SHP77 (cell line): ENCODE results near the gene VEGFB.

Source experiments
- DNase-seq, 2 experiments: peaks; one replicate each; lab custom pipeline; 2025; lab: John Stamatoyannopoulos, UW

VEGFB gene, protein sequence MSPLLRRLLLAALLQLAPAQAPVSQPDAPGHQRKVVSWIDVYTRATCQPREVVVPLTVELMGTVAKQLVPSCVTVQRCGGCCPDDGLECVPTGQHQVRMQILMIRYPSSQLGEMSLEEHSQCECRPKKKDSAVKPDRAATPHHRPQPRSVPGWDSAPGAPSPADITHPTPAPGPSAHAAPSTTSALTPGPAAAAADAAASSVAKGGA

DNA sequence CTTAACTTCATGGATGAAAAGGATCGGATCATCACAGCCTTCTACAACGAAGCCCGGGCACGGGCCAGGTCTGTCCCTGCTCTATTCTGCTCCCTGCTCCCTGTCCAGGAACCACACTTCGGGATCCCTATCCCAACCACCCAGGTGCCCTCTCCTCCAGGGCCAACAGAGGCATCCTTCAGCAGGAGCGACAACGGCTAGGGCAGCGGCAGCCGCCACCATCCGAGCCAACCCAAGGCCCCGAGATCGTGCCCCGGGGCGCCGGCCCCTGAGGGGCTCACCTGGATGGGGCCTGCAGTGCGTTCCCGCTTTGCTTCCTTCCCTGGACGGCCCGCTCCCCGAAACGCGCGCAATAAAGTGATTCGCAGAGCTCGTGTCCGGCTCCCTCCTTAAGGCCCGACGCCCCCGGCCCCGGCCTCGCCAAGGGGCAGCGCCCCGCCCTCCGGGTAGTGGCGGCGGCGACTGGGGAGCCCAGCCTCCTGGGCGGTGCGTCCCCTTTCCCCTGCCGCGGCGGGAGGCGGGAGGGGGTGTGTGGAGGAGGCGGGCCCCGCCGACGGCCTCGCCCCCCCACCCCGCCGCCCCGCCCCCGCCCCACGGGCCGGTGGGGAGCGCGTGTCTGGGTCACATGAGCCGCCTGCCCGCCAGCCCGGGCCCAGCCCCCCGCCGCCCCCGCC, at the start of gene VEGFB:
Gene VEGFB, plus strand, starts transcription at position 672 of the 674 bp plus-strand sequence. CDS start 250 bp downstream, outside the sequence.
- peak; percentile 32 to 56 for DNase-seq

DNA sequence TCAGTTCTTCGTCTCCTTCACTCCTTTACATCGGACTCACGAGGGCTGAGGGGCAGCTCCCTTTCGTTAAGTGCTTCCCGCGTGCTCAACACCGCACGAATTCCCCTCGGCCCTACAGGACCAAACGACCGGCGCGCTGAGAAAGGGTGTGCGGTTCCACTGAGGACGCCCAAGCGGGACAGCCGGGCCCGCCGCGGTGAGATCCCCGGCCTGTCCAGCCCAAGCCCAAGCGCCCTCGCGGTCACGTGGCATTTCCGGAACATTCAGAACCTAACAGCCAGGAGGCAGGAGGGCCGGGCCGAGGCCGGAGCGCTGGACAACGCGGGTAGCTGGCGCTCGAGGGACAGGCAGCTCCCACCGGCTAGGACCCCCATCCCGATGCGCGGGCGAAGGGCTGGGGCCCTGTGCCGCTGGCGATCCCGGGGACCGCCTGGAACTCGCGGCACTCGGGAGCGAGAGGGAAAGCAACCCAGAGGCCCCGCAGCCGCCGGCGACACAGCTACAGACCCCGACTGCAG, 49.1 kb upstream of the VEGFB start:
- peak in 1 of 2 experiments; percentile 64 for DNase-seq

DNA sequence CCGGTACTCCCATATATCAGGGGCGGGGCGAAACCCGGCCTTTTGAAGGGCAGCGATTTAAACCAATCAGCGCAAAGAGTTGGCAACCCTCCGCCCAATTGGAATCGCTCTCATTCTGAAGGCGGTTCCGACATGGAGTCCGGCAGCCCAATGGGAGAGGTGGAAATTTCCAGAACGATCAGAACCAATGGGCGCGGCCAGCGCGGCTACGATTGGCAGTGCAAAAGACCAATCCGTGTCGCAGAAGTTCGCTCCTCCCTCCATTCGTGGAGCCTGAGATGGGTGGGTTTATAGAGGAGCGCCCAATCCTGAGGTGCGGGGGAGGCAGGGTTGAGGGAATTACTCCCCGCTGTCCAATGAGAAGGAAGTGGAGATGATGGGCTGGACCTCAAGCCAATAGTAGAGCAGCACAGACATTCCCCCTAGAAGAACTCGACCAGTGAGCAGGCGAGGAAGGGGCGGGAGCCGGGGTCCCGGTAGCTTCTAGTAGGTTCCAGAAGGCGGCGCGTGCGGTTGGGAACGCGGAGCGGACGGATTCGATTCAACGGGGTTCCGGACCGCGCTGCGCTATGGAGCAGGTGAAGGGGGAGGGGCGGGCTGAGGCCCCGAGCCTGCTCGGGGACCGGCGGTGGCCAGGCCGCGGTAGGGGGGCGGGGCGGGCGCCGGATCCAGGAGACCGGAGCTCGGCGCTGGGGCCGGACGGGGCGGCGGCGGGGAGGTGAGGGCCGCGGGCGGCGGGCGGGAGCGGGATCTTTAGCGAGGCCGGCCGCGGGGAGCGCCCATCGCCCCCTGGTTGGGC, 48.5 kb upstream of the VEGFB start, which contains the start of gene STIP1:
Gene STIP1, plus strand, starts transcription at position 479 of the 799 bp plus-strand sequence. Its CDS starts 91 bp downstream, at position 570.
- DNase-seq = peak; percentile 100

DNA sequence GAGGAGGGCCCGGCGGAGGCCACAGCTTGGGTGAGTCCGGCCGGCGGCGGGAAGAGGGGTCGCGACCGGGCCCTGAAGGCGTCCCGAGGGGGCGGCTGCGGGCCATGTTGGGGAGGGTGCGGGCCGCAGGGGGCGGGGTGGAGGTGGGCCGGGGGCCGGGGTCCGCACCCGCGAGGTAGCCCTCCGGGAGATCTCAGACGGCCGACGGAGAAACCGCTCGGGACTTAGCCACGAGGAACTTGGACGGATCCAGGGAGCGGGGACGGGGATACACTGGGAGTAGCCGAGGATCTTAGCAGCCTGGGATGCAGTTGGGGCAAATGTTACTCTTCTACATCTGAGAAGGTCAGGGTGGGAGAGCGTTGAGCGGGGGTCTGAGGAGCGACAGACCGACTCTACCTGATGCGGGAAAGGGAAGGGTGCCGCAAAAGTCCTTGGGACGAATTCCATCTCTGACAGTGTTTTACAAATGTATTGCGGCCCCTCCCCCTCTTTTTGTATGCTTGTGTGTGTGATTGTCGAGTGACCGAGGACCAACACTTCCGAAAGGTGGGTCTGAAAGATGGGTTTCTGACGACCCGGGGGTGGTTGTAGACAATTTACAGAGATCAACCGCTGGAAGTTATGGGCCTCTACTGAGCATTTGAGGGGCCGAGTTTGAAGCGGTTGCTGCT, 47.8 kb upstream of the VEGFB start:
- no peak for DNase-seq

DNA sequence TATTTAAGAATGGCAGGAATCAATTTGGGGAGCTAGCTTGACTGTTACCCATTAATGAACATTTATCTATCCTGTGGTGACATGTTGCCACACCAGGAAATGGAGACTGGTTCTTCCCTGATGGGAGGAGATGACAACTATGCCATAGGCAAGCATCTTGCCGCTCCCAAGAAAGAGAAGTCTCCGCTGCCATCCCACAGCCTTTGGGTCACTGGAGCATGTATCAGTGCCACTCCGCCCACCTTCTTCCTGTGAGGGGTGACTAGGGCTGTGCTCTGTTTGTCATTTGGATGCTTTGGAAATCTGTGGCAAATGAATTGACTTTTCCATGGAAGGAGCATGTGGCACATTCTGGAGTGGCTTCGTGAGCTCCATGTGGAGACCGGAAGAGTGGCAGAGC, 42.0 kb upstream of the VEGFB start:
- DNase-seq = no peak

DNA sequence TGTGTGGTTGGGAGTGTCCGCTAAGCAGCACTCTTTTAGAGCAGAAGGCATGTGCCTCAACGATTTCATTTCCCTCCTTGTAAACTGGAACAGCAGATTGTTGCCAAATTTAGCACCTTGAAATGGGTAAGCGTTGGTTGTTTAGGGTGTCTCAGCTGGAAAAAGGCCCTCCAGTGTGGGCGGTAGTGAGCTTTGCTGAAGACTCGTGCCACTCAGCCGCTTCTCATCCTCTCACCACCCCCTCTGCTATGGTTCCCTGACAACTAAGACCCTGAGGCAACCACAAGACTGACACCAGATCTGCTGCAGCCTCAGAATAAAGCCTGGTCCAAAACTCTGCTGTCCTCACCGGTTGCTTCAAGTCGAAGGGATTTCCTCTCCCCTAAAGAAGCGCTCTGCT, 37.8 kb upstream of the VEGFB start:
- DNase-seq = no peak

DNA sequence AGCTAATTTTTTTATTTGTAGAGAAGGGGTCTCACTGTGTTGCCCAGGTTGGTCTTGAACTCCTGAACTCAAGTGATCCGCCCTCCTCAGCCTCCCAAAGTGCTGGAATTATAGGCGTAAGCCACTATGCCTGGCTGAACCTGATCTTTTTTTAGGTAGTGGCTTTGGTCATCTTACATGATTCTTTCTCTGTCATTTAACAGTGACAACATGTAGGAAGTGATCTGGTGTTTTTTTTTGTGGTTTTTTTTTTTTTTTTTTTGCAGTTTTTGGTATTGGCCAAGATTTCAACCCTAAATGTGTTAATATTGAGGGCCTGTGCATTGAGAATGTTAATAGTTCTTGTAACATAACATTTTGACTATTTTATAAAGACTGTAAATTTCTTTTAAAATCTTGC, 35.9 kb upstream of the VEGFB start:
- DNase-seq = no peak

DNA sequence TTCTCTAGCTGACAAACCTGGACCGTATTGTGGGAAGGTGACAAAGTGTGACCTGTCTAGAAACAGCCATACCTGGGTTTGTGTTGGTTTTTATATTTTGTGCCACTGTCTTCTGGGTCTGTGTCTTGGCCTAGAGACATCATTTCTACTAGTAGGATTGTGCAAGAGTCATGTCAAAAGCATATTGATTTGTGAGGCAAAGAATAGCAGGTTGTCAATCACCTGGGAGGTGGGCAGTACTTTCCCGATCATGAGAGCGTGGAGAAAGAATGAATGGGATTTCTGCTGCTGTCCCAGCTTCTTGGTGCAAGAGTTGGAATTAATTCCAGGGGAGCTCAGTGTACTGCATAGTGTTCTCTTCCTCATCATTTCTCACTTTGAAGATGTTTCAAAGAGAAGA, 32.8 kb upstream of the VEGFB start:
- no peak for DNase-seq

DNA sequence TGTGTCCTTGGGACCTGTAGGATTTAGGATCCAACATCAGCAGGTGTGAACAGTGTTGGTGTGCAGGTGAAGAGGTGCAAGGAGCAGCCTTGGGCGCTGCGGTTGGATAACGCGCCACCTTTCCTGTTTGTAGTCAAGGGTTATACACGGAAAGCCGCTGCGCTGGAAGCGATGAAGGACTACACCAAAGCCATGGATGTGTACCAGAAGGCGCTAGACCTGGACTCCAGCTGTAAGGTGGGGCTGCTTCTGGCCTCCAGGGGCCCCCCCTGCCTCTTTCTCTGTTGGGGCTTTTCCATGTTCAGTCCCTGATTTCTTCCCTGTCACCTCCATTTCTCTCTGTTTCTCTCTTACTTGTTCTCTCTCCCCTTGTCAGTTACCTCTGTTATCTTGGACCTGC, 31.4 kb upstream of the VEGFB start:
- no peak for DNase-seq

DNA sequence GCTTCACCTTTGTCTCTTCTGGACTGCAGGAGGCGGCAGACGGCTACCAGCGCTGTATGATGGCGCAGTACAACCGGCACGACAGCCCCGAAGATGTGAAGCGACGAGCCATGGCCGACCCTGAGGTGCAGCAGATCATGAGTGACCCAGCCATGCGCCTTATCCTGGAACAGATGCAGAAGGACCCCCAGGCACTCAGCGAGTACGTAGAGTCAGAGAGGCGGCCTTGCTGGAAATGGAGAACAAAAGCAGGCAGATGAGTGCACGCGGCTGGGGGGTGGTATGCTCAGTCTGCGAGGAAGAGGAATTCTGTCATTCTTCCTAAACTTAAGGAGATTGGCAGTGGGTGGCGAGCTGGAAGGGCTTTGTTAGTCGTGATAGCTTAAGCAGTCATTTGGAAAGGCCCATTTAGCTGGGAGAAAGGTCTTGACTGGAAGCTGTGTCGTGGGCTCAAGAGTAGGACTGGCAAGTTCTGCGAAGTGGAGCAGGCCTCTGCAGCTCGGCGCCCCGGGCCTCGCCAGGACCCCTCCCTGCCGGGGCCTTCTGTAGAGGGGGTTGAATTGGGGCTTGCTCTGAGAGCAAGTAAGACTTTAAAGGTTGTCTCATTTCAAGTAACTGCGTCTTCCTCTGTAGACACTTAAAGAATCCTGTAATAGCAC, 30.8 kb upstream of the VEGFB start:
- DNase-seq = no peak

DNA sequence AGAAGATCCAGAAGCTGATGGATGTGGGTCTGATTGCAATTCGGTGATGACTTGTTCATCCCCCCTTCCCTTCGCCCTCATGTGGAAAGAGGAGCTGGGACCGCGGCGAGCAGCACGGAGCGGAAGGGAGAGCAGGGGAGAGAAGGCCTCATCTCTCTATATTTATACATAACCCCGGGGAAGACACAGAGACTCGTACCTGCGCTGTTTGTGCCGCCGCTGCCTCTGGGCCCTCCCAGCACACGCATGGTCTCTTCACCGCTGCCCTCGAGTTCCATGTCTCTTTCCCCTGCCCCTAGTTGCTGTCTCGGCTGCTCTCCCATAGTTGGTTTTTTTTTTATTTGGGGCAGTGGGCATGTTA, 30.3 kb upstream of the VEGFB start:
- no peak for DNase-seq

DNA sequence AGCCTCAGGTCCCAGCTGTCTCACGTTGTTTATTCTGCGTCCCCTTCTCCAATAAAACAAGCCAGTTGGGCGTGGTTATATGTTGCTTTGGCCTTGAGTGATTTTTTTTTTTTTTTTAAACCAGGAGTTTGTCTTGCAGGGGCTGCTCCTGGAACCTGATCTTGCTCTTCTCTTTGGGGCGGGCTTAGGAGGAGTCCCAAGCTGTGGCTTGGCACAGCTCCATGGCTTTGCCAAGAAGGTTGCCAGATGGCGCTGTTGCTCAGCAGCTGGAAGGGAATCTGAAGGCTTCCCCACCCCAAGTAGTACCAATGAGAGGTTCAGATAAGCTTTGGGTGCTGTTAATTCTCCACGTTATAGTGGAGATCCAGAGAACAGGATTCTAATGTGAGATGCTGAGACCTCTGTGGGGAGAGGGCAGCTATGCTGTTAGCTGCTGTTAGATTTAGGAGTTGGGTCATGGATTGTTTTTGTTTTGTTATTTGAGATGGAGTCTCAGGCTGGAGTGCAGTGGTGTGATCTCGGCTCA, 29.9 kb upstream of the VEGFB start:
- DNase-seq = peak; percentile 62 to 72

DNA sequence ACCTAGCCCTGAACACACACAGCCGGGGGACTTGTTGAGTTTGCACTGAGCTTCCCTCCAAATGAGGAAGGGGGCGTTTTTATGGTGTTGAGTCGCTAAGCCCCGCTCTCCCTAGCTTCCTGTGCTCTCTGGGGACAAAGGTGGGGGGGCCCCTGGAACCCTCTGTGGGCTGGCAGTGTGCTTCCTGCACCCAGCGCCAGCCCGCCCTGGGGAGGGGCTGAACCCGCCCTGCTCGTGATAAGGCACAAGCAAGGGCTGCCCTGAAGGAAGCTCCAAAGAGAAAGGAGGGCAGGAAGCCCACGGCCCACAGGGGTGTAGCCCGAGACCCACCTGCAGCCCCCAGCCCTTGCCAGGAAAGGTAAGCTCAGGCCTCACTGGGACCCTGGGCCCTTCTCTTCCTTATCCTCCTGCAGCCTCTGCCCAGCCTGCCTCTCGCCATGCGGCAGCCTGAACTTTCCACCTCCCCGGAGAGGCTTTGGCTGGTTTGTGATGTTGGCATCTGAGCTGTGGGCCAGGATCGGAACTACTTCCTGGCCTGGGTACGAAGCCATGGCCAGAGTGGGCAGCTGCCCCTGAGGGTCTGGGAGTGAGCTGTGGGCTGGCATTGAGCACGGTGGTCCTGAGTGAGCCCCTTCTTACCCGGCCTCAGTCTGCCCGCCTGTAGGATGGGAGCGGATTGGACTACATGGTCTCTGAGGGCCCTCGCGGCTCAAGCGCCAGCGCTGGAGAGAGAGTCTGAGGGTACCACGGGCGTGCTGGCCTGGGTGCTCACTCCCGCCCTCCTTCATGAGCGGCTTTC, 27.7 kb upstream of the VEGFB start, which contains the start of gene FERMT3:
Gene FERMT3, plus strand, starts transcription at position 265 of the 799 bp plus-strand sequence. CDS start 644 bp downstream, outside the sequence.
- no peak for DNase-seq

DNA sequence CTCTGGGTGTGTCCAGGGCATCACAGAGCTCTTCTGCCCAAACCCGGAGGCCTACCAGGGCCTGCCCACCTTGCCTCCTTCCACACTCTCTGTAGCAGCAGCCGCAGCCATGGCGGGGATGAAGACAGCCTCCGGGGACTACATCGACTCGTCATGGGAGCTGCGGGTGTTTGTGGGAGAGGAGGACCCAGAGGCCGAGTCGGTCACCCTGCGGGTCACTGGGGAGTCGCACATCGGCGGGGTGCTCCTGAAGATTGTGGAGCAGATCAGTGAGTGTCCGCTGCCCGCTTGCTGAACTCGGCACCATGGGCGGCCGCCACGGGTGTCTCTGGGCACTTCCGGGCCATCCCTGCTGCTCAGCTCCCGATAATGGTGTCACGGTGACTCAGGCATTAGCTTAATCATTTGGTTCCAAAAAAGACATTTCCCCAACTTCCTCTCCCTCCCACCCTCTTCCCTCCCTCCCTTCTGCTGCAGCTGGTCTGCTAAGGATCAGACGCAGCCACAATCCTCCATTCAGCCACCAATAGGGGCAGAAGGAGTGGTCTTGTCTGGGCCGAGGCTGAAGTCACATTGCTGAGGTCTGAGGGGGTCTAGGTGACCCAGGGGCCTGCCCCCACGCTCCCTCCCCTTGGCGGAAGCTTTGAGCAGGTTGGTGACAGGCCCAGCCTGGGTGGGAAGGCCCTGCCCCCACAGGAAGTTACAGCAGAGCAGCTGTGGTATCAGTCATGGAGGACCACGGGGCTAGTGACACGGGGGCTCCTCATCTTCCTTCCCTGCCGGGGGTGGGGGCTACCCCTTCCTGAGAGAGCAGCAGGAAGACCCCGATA, 26.9 kb upstream of the VEGFB start:
- peak; percentile 32 to 38 for DNase-seq

DNA sequence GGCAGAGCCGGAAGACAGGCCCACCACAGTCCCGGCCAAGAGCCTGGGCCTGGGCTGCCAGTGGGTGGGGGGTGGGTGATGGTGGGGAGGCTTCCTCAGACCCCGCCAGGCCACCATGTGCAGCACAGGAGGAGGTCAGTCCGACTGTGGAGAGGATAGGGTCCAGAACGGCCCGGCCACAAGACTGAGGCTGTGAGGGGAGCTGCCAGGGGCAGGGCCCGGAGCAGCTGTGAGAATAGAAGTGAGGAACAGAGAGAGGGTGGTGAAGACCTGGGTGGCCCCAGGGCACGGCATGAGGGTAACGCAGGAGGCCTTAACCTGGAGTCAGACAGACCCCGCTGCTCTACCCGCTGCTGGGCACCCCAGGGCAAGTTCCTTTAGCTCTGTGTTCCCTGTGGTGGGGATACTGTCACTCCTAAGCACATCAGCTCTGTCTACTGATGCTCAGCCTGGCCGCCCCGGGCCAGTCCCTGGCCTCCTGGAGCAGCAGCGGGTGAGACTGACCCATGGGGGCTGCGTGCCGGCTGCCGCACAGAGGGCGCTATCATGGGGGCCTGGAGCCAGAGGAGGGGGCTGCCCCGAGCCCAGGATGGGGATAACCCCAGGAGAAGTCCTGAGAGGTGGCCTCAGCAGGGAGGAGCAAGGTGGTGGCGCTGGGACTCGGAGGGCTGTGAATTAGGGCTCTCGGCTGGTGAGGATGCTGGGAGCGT, 26.1 kb upstream of the VEGFB start:
- no peak for DNase-seq

DNA sequence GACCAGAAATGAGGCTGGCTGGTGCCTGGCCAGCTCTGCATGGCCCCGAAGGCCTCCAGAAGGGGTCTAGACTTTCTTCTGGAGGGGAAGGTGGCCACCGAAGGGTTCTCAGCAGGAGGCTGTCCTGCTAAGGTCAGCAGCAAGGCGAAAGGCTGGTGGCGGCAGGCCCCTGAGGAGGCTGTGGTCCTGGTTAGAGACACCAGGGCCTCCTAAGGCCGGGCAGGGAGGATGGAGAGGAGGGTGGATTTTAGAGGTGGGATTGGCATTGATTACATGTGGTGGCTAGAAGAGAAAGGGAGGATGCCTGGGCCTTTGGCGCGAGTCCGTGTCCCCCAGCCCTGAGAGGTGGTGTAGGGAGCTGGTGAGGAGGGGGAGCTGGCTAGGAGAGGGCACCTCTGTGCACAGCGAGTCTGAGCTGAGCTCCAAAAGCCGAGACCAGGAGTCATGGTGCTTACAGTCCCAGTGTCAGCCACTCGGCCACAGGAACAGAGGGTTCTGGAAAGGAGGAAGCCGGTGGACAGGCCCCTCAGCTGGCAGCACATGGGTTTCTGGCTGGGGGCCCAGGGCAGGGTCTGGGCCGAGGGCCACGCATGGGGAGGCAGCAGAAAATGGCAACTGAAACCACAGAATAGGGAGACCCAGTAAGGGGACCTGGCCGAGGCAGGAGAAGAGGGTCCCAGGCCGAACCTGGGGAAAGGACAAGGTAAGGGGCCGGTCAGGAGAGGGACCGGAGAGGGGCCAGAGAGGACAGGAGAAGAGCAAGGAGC, 25.4 kb upstream of the VEGFB start:
- no peak for DNase-seq

DNA sequence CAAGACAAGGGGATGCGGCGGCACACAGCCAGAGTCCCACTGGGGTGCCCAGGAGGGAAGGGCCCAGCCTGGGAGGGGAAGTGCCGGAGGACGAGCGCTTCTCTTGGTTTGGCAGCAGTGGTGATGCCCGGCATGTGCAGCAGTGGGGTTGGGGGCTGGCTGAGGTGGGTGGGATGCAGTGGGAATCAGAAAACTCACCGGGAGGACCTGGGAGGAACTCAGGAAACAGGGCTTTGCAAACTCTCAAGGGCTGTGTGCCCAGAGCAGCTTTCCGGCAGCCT, 24.9 kb upstream of the VEGFB start:
- no peak for DNase-seq

DNA sequence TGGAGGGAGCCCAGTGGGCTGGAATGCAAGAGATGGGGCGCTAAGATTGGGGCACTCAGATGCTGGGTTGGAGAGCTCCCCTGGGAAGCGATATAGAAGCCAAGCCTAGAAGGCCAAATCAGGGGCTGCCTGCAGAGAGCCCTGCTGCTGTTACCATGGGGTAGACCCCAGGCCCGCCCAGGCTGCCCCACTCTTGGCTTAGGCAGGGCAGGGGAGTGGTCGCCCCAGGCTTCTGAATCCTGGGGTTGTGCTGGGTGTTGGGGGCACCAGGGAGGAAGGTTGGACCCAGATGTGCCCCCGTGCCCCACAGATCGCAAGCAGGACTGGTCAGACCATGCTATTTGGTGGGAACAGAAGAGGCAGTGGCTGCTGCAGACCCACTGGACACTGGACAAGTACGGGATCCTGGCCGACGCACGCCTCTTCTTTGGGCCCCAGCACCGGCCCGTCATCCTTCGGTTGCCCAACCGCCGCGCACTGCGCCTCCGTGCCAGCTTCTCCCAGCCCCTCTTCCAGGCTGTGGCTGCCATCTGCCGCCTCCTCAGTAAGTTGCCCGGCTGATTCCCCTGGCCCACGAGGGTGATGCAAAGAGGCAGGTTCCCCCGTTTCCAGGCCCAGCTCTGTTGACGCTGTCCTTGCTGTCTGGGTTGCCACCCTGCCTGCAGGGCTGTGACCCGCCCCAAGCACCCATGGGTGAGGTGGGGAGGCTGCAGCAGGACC, 23.9 kb upstream of the VEGFB start:
- DNase-seq = no peak
